AG09319 (cell line): ENCODE measurements around the gene SERAC1.

Experiments
- DNase-seq: peaks from one replicate; pipeline ENCODE4 v3.0.0-alpha.2; 2010; ENCODE audit warnings: low read depth; ENCODE audit errors: extremely low read depth
- TF ChIP-seq, protein P1 (sequence below): IDR thresholded peaks from 2 replicates; pipeline ENCODE4 v1.5.1; 2011; ENCODE audit warnings: low read depth, mild to moderate bottlenecking, inconsistent platforms, low read length, moderate library complexity

SERAC1 gene

GRCh38 chr6:158103228-158103627, 64.8 kb downstream of the SERAC1 start:
- DNase-seq: no peak
- TF ChIP-seq, protein P1, sequence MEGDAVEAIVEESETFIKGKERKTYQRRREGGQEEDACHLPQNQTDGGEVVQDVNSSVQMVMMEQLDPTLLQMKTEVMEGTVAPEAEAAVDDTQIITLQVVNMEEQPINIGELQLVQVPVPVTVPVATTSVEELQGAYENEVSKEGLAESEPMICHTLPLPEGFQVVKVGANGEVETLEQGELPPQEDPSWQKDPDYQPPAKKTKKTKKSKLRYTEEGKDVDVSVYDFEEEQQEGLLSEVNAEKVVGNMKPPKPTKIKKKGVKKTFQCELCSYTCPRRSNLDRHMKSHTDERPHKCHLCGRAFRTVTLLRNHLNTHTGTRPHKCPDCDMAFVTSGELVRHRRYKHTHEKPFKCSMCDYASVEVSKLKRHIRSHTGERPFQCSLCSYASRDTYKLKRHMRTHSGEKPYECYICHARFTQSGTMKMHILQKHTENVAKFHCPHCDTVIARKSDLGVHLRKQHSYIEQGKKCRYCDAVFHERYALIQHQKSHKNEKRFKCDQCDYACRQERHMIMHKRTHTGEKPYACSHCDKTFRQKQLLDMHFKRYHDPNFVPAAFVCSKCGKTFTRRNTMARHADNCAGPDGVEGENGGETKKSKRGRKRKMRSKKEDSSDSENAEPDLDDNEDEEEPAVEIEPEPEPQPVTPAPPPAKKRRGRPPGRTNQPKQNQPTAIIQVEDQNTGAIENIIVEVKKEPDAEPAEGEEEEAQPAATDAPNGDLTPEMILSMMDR: no peak

DNA sequence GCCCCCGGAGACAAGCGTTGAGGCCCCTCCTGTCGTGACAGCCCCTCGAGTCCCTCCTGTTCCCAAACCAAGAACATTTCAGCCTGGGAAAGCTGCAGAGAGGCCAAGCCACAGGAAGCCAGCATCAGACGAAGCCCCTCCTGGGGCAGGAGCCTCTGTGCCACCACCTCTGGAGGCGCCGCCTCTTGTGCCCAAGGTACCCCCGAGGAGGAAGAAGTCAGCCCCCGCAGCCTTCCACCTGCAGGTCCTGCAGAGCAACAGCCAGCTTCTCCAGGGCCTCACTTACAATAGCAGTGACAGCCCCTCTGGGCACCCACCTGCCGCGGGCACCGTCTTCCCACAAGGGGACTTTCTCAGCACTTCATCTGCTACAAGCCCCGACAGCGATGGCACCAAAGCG, 72.4 kb downstream of the SERAC1 start:
- DNase-seq: no peak
- TF ChIP-seq, protein P1: no peak

- TF ChIP-seq, protein P1: no peak
- DNase-seq: no peak
Observed at GRCh38 chr6:158095031-158095430, 73.0 kb downstream of the SERAC1 start.

DNA sequence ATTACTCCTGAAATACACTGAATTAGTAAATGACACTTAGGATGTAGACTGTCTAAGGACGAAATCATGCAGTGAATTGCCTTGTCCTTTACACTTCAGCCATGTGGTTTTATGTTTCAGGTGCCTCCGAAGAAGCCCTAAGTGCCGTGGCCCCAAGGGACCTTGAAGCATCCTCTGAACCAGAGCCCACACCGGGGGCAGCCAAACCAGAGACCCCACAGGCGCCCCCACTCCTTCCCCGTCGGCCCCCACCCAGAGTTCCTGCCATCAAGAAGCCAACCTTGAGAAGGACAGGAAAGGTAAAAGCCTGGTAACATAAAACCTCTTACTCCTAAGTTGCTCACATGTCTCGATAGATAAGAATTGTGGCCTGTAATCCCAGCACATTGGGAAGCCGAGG, 75.3 kb downstream of the SERAC1 start:
- no peak for DNase-seq
- TF ChIP-seq, protein P1: no peak

GRCh38 chr6:158087224-158087867, 80.7 kb downstream of the SERAC1 start:
- DNase-seq: no peak
- TF ChIP-seq, protein P1: no peak

GRCh38 chr6:158086504-158087223, 81.4 kb downstream of the SERAC1 start:
- TF ChIP-seq, protein P1: no peak
- DNase-seq: peak; percentile 42

- TF ChIP-seq, protein P1: no peak
- no peak for DNase-seq
Observed at GRCh38 chr6:158086054-158086503, 82.0 kb downstream of the SERAC1 start.
